ENCODE measurements around the gene BANK1.

The BANK1 gene

DNA sequence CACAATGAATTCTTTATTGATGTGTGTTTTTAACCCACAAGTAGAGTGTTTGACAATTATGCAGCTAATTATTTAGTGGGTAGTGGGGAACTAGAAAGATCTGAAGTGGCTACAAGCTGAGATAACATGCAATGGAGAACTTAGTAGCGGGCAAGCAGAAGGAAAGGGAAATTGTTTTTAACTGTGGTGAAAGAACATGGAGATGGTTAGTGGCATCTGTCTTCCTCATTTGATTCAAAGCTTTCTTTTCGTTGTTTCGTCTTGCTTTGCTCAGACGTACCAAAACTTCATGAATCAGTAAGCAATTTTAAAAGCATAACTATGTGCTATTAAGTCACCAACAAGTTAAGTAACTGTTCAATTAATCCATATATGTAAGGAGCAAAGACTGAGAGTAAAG is 169.9 kb downstream of the BANK1 start:
- TF ChIP-seq TCF4 (CRISPR knock-in tag; IDR thresholded peaks at IDR 0.05; ENCODE audit: borderline replicate concordance) (no peak), CSDC2 (CRISPR knock-in tag; IDR thresholded peaks at IDR 0.05) (no peak), RARB (CRISPR knock-in tag; IDR thresholded peaks at IDR 0.05) (no peak), ESRRG (CRISPR knock-in tag; IDR thresholded peaks at IDR 0.05) (no peak), BACH2 (CRISPR knock-in tag; IDR thresholded peaks at IDR 0.05; ENCODE audit: borderline replicate concordance) (no peak), GLIS3 (CRISPR knock-in tag; IDR thresholded peaks at IDR 0.05) (no peak), ZC3H10 (CRISPR knock-in tag; IDR thresholded peaks at IDR 0.05) (no peak), ISL1 (CRISPR knock-in tag; IDR thresholded peaks at IDR 0.05) (no peak), ZNF565 (CRISPR knock-in tag; conservative IDR thresholded peaks at IDR 0.05; ENCODE audit: low read depth) (no peak), TOX (CRISPR knock-in tag; IDR thresholded peaks at IDR 0.05; ENCODE audit: borderline replicate concordance) (no peak)
- no peak for ATAC-seq

DNA sequence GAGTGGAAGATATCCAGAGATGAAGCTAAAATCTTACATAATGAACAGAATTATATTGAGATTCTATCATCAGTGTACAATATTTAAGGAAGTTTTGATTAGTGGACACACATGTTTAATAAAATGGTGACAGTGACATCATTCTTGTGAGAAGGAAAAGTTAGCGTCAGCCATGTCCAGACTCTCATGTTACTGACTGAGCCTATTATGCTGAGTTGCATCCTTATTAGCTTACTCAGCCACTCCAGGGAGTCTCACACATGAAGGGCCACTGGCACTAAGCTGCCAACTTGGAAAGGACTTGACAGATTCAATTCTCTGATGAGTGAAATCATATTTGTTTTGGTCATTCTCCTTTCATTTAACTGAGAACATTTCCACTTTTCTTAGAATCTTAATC is 170.6 kb downstream of the BANK1 start:
- ATAC-seq: peak; percentile 95

DNA sequence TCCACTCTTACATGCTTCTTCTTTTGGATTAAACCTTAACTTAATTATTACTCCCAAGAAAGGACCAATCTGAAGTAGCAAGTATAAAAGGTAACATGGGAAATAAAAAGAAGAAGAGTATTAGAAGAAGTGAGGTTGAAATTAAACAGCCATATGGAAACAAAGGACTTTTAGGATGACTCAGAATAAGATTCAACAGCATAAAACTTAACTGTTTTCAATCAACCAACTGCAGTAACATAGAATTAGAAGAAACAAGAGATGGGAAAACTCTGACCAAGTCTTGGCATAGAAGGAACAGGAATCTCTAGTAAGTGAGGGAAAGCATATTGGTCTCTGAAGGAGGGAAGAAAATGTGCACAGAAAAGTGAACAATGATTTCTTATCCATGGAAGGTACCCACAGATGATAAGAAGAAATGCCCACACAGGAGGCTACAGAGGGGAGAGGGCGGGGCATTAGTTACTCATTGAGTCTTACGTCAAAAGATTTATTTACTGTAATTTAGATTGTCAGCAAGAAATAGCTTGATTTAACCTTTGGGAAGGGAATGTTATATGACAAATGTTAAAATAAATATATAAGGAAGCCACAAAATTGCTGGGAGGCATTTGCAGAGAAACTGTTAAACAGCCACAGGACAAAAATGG is 177.3 kb downstream of the BANK1 start:
- TF ChIP-seq OSR1 (CRISPR knock-in tag; IDR thresholded peaks at IDR 0.05) (no peak), TOX (CRISPR knock-in tag; IDR thresholded peaks at IDR 0.05; ENCODE audit: borderline replicate concordance) (0 out of 2 replicates have a peak, but pooled peaks have one; percentile 35)
- ATAC-seq: peak; percentile 76

More for the DNA sequence above, 170.6 kb downstream of the BANK1 start:
- no peak for TF ChIP-seq PPARA (CRISPR knock-in tag; IDR thresholded peaks at IDR 0.05; ENCODE audit: borderline replicate concordance)
- TF ChIP-seq, protein P1, sequence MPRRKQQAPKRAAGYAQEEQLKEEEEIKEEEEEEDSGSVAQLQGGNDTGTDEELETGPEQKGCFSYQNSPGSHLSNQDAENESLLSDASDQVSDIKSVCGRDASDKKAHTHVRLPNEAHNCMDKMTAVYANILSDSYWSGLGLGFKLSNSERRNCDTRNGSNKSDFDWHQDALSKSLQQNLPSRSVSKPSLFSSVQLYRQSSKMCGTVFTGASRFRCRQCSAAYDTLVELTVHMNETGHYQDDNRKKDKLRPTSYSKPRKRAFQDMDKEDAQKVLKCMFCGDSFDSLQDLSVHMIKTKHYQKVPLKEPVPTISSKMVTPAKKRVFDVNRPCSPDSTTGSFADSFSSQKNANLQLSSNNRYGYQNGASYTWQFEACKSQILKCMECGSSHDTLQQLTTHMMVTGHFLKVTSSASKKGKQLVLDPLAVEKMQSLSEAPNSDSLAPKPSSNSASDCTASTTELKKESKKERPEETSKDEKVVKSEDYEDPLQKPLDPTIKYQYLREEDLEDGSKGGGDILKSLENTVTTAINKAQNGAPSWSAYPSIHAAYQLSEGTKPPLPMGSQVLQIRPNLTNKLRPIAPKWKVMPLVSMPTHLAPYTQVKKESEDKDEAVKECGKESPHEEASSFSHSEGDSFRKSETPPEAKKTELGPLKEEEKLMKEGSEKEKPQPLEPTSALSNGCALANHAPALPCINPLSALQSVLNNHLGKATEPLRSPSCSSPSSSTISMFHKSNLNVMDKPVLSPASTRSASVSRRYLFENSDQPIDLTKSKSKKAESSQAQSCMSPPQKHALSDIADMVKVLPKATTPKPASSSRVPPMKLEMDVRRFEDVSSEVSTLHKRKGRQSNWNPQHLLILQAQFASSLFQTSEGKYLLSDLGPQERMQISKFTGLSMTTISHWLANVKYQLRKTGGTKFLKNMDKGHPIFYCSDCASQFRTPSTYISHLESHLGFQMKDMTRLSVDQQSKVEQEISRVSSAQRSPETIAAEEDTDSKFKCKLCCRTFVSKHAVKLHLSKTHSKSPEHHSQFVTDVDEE (CRISPR knock-in tag; IDR thresholded peaks at IDR 0.05): no peak
- TF ChIP-seq ZFP3 (CRISPR knock-in tag; IDR thresholded peaks at IDR 0.05): no peak
- no peak for TF ChIP-seq CREB5 (CRISPR knock-in tag; IDR thresholded peaks at IDR 0.05; ENCODE audit: low read depth)
- TF ChIP-seq CSDC2 (CRISPR knock-in tag; IDR thresholded peaks at IDR 0.05): no peak
- no peak for TF ChIP-seq GLIS3 (CRISPR knock-in tag; IDR thresholded peaks at IDR 0.05)
- no peak for TF ChIP-seq ZFP30 (CRISPR knock-in tag; IDR thresholded peaks at IDR 0.05)
- TF ChIP-seq ISL1 (CRISPR knock-in tag; IDR thresholded peaks at IDR 0.05): no peak
- TF ChIP-seq BACH2 (CRISPR knock-in tag; IDR thresholded peaks at IDR 0.05; ENCODE audit: borderline replicate concordance): no peak
- TF ChIP-seq ESRRG (CRISPR knock-in tag; IDR thresholded peaks at IDR 0.05): no peak
- TF ChIP-seq TCF4 (CRISPR knock-in tag; IDR thresholded peaks at IDR 0.05; ENCODE audit: borderline replicate concordance): no peak
- TF ChIP-seq, protein P2, sequence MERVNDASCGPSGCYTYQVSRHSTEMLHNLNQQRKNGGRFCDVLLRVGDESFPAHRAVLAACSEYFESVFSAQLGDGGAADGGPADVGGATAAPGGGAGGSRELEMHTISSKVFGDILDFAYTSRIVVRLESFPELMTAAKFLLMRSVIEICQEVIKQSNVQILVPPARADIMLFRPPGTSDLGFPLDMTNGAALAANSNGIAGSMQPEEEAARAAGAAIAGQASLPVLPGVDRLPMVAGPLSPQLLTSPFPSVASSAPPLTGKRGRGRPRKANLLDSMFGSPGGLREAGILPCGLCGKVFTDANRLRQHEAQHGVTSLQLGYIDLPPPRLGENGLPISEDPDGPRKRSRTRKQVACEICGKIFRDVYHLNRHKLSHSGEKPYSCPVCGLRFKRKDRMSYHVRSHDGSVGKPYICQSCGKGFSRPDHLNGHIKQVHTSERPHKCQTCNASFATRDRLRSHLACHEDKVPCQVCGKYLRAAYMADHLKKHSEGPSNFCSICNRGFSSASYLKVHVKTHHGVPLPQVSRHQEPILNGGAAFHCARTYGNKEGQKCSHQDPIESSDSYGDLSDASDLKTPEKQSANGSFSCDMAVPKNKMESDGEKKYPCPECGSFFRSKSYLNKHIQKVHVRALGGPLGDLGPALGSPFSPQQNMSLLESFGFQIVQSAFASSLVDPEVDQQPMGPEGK (CRISPR knock-in tag; IDR thresholded peaks at IDR 0.05; ENCODE audit: borderline replicate concordance): no peak
- no peak for TF ChIP-seq SNAI2 (CRISPR knock-in tag; IDR thresholded peaks at IDR 0.05)
- no peak for TF ChIP-seq ZNF565 (CRISPR knock-in tag; conservative IDR thresholded peaks at IDR 0.05; ENCODE audit: low read depth)
- TF ChIP-seq OSR1 (CRISPR knock-in tag; IDR thresholded peaks at IDR 0.05): no peak
- TF ChIP-seq ZNF70 (CRISPR knock-in tag; IDR thresholded peaks at IDR 0.05): no peak
- no peak for TF ChIP-seq ZC3H10 (CRISPR knock-in tag; IDR thresholded peaks at IDR 0.05)

DNA sequence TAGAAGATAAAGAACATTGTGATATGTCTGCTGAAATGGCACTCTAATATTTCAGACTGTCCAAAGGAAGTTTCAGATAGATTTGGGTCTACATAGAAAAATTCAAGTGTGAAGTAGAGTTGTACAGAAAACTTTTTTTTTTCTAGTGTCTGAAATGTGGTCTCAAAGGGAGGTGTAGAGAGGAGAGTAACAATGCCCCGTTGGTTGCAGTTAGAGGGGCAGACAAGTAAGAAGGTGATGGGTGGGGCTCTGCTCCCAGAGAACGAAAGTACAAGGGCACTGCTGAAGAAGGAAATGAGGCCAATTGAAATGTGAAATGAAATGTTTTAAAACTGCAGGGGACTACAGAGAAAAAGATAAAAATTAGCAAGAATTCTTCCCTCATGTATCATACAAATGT is 177.8 kb downstream of the BANK1 start:
- ATAC-seq: no peak

More for the DNA sequence above, 177.8 kb downstream of the BANK1 start:
- TF ChIP-seq ZNF70 (CRISPR knock-in tag; IDR thresholded peaks at IDR 0.05): no peak
- TF ChIP-seq PPARA (CRISPR knock-in tag; IDR thresholded peaks at IDR 0.05; ENCODE audit: borderline replicate concordance): no peak
- no peak for TF ChIP-seq GLIS3 (CRISPR knock-in tag; IDR thresholded peaks at IDR 0.05)
- TF ChIP-seq, protein P2 (CRISPR knock-in tag; IDR thresholded peaks at IDR 0.05; ENCODE audit: borderline replicate concordance): no peak
- no peak for TF ChIP-seq CREB5 (CRISPR knock-in tag; IDR thresholded peaks at IDR 0.05; ENCODE audit: low read depth)
- TF ChIP-seq ESRRG (CRISPR knock-in tag; IDR thresholded peaks at IDR 0.05): no peak
- TF ChIP-seq OSR1 (CRISPR knock-in tag; IDR thresholded peaks at IDR 0.05): no peak
- no peak for TF ChIP-seq RARB (CRISPR knock-in tag; IDR thresholded peaks at IDR 0.05)
- no peak for TF ChIP-seq TCF4 (CRISPR knock-in tag; IDR thresholded peaks at IDR 0.05; ENCODE audit: borderline replicate concordance)
- TF ChIP-seq ZC3H10 (CRISPR knock-in tag; IDR thresholded peaks at IDR 0.05): no peak
- no peak for TF ChIP-seq ZNF565 (CRISPR knock-in tag; conservative IDR thresholded peaks at IDR 0.05; ENCODE audit: low read depth)
- no peak for TF ChIP-seq SNAI2 (CRISPR knock-in tag; IDR thresholded peaks at IDR 0.05)
